Activated T-cell treated with anti-CD3 and anti-CD28 coated beads for 1 hour (primary cell): ENCODE results near the gene EDN3.
"Not testable (repeated sequence)": the region's sequence is repeated elsewhere in the genome, so short reads cannot be mapped to it uniquely, and the experiment has no call there.

Experiments used
- DNase-seq: peaks from one replicate; pipeline ENCODE4 v3.0.0-alpha.2; 2020; ENCODE audit warnings: low read depth

The EDN3 gene

GRCh38 chr20:59336540-59336939, 36.1 kb downstream of the EDN3 start:
- no peak for DNase-seq

GRCh38 chr20:59338444-59338843, 38.0 kb downstream of the EDN3 start:
- DNase-seq = not testable (repeated sequence)

- no peak for DNase-seq
These were observed 39.9 kb downstream of the EDN3 start for GRCh38 chr20:59340201-59340885.

GRCh38 chr20:59341285-59342022, 41.0 kb downstream of the EDN3 start:
- DNase-seq = not testable (repeated sequence)

- no peak for DNase-seq
These were observed 41.9 kb downstream of the EDN3 start for GRCh38 chr20:59342023-59342957.

GRCh38 chr20:59346061-59346460, 45.6 kb downstream of the EDN3 start:
- DNase-seq = no peak

- no peak for DNase-seq
These were observed 48.9 kb downstream of the EDN3 start for GRCh38 chr20:59349277-59349676.

- DNase-seq = no peak
These were observed 50.1 kb downstream of the EDN3 start for GRCh38 chr20:59350330-59351156.

GRCh38 chr20:59351157-59352040, 51.0 kb downstream of the EDN3 start:
- DNase-seq = no peak

- no peak for DNase-seq
These were observed 52.1 kb downstream of the EDN3 start for GRCh38 chr20:59352541-59352940.

GRCh38 chr20:59352990-59353389, 52.6 kb downstream of the EDN3 start:
- no peak for DNase-seq

GRCh38 chr20:59354460-59354859, 54.0 kb downstream of the EDN3 start:
- DNase-seq = no peak

GRCh38 chr20:59355242-59355641, 54.8 kb downstream of the EDN3 start:
- no peak for DNase-seq

GRCh38 chr20:59356662-59357165, 56.3 kb downstream of the EDN3 start:
- DNase-seq = no peak

GRCh38 chr20:59358793-59359192, 58.4 kb downstream of the EDN3 start:
- not testable (repeated sequence) for DNase-seq

GRCh38 chr20:59359906-59360725, 59.7 kb downstream of the EDN3 start:
- DNase-seq = no peak

GRCh38 chr20:59360934-59361333, 60.5 kb downstream of the EDN3 start:
- DNase-seq = no peak

GRCh38 chr20:59361411-59361810, 61.0 kb downstream of the EDN3 start:
- DNase-seq = no peak

GRCh38 chr20:59363101-59363500, 62.7 kb downstream of the EDN3 start:
- no peak for DNase-seq

- DNase-seq = no peak
These were observed 64.2 kb downstream of the EDN3 start for GRCh38 chr20:59364611-59365010.
